Measurements from ENCODE around the gene EFL1.

EFL1 gene

GRCh38 chr15:82306791-82307713 is 44.5 kb upstream of the EFL1 start:
- Histone ChIP-seq H3K4me2 (ENCODE audit: low read length) (no peak overlapping the region), H3K27me3 (ENCODE audit: insufficient read depth, low read length) (no peaks in the 10 kb centered on the region), H3K4me3 (ENCODE audit: low read depth, low read length, poor library complexity, severe bottlenecking) (no peak overlapping the region), H2AFZ (ENCODE audit: low read length) (no peak overlapping the region), H3K27ac (ENCODE audit: low read depth, low read length, poor library complexity, severe bottlenecking) (no peak overlapping the region), H3K9me3 (ENCODE audit: low read length) (no peaks in the 10 kb centered on the region), H3F3A (ENCODE audit: insufficient read depth, low read length) (no peaks in the 10 kb centered on the region), H3K9ac (ENCODE audit: low read length) (no peak overlapping the region), H3K36me3 (ENCODE audit: insufficient read depth, low read length) (no peaks in the 10 kb centered on the region), H3K79me2 (ENCODE audit: insufficient read depth, low read length) (no peaks in the 10 kb centered on the region), H4K20me1 (ENCODE audit: insufficient read depth, low read length) (no peaks in the 10 kb centered on the region), H3K9me2 (ENCODE audit: low read depth, low read length) (no peaks in the 10 kb centered on the region), H3K4me1 (ENCODE audit: insufficient read depth, low read length, severe bottlenecking) (no peaks in the 10 kb centered on the region)
- TF ChIP-seq, protein P1, sequence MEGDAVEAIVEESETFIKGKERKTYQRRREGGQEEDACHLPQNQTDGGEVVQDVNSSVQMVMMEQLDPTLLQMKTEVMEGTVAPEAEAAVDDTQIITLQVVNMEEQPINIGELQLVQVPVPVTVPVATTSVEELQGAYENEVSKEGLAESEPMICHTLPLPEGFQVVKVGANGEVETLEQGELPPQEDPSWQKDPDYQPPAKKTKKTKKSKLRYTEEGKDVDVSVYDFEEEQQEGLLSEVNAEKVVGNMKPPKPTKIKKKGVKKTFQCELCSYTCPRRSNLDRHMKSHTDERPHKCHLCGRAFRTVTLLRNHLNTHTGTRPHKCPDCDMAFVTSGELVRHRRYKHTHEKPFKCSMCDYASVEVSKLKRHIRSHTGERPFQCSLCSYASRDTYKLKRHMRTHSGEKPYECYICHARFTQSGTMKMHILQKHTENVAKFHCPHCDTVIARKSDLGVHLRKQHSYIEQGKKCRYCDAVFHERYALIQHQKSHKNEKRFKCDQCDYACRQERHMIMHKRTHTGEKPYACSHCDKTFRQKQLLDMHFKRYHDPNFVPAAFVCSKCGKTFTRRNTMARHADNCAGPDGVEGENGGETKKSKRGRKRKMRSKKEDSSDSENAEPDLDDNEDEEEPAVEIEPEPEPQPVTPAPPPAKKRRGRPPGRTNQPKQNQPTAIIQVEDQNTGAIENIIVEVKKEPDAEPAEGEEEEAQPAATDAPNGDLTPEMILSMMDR (IDR thresholded peaks at IDR 0.05; ENCODE audit: low read length), result no peak
- TF ChIP-seq EZH2 (IDR thresholded peaks at IDR 0.05; ENCODE audit: borderline replicate concordance, low read length), result no peak

DNA sequence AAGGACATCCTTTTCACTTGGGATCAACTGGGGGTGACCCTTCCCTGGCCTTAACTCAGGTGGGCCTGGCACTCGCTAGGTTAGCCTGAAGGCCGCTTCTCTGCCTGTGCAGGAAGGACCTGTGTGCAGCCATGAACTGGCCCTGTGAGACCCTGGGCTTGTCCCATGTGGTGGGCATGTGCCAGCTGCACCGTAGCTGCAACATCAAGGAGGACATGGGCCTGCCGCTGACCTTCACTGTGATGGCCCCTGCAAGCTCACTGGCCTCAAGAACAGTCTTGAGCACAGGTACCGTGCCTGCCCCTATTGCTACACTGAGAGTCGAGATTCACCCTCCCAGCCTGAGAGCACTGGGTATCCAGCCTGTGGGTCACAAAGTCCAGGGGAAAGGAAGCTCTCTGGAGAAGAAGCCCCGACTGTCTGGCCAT is 43.1 kb upstream of the EFL1 start:
- no peak overlapping the region for H3K9ac ChIP-seq (ENCODE audit: low read length)
- no peak overlapping the region for H3K27ac ChIP-seq (ENCODE audit: low read depth, low read length, poor library complexity, severe bottlenecking)
- no peaks in the 10 kb centered on the region for H3K9me2 ChIP-seq (ENCODE audit: low read depth, low read length)
- H2AFZ ChIP-seq (ENCODE audit: low read length), result no peak overlapping the region
- no peak overlapping the region for H3K4me2 ChIP-seq (ENCODE audit: low read length)
- no peaks in the 10 kb centered on the region for H3K27me3 ChIP-seq (ENCODE audit: insufficient read depth, low read length)
- H3K9me3 ChIP-seq (ENCODE audit: low read length), result no peaks in the 10 kb centered on the region
- H3K4me1 ChIP-seq (ENCODE audit: insufficient read depth, low read length, severe bottlenecking), result no peaks in the 10 kb centered on the region
- no peak overlapping the region for H3K4me3 ChIP-seq (ENCODE audit: low read depth, low read length, poor library complexity, severe bottlenecking)
- H3K36me3 ChIP-seq (ENCODE audit: insufficient read depth, low read length), result no peaks in the 10 kb centered on the region
- no peaks in the 10 kb centered on the region for H4K20me1 ChIP-seq (ENCODE audit: insufficient read depth, low read length)
- H3F3A ChIP-seq (ENCODE audit: insufficient read depth, low read length), result no peaks in the 10 kb centered on the region
- H3K79me2 ChIP-seq (ENCODE audit: insufficient read depth, low read length), result no peaks in the 10 kb centered on the region
- TF ChIP-seq, protein P1 (IDR thresholded peaks at IDR 0.05; ENCODE audit: low read length), result no peak
- no peak for TF ChIP-seq EZH2 (IDR thresholded peaks at IDR 0.05; ENCODE audit: borderline replicate concordance, low read length)

DNA sequence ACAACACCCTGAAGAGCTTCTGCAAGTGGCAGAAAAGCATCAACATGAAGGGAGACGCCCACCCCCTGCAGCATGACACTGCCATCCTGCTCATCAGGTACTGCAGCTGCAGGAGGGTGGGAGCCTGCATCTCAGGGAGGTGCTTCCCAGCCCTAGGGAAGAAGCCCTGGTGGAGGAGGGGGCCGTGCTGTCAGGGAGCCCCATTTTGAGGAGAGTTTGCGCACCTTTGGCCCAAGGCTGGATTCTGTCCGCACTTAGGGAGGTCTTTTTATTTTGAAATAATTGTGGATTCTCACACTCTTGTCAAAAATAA is 42.2 kb upstream of the EFL1 start:
- H4K20me1 ChIP-seq (ENCODE audit: insufficient read depth, low read length), result no peaks in the 10 kb centered on the region
- H3K4me2 ChIP-seq (ENCODE audit: low read length), result no peak overlapping the region
- no peaks in the 10 kb centered on the region for H3F3A ChIP-seq (ENCODE audit: insufficient read depth, low read length)
- no peaks in the 10 kb centered on the region for H3K9me3 ChIP-seq (ENCODE audit: low read length)
- no peak overlapping the region for H3K4me3 ChIP-seq (ENCODE audit: low read depth, low read length, poor library complexity, severe bottlenecking)
- no peaks in the 10 kb centered on the region for H3K4me1 ChIP-seq (ENCODE audit: insufficient read depth, low read length, severe bottlenecking)
- H3K9ac ChIP-seq (ENCODE audit: low read length), result no peak overlapping the region
- H3K9me2 ChIP-seq (ENCODE audit: low read depth, low read length), result no peaks in the 10 kb centered on the region
- TF ChIP-seq, protein P1 (IDR thresholded peaks at IDR 0.05; ENCODE audit: low read length), result no peak
- no peak for TF ChIP-seq EZH2 (IDR thresholded peaks at IDR 0.05; ENCODE audit: borderline replicate concordance, low read length)
- no peaks in the 10 kb centered on the region for H3K79me2 ChIP-seq (ENCODE audit: insufficient read depth, low read length)
- no peaks in the 10 kb centered on the region for H3K27me3 ChIP-seq (ENCODE audit: insufficient read depth, low read length)
- no peak overlapping the region for H3K27ac ChIP-seq (ENCODE audit: low read depth, low read length, poor library complexity, severe bottlenecking)
- no peaks in the 10 kb centered on the region for H3K36me3 ChIP-seq (ENCODE audit: insufficient read depth, low read length)
- no peak overlapping the region for H2AFZ ChIP-seq (ENCODE audit: low read length)

Measured in OCI-LY1 (cell line).